GM12878 (cell line): Measurements from ENCODE around the gene TMEM9B. TPM values are rescaled to one million over a fixed set of nuclear protein-coding genes. Genes with fewer than 3 reads are reported as not detected.

ENCODE experiments used
- ATAC-seq: fragments of 200-7000 bp; cut with Tn5 transposase; 3 replicates; pipeline ENCODE4 v1.9.1; 2020; ENCODE audit warnings: mild to moderate bottlenecking, moderate library complexity
- BruUV-seq: library from RNA; stranded (reverse); fragments of 400-500 nt; replicated peaks from 2 replicates; lab custom pipeline; 2021; lab: Mats Ljungman, UMichigan
- CTCF ChIA-PET: fragments of 300-600 bp; sonication (Branson Sonifier 250); formaldehyde crosslinking; extraction: SDS; loops from one replicate; lab custom pipeline; 2021; ENCODE audit warnings: inconsistent platforms; lab: Yijun Ruan, JAX
- POLR2A ChIA-PET: fragments of 350-600 bp; formaldehyde crosslinking; extraction: SDS; loops from one replicate; lab custom pipeline; 2021; ENCODE audit warnings: inconsistent platforms; lab: Charles Lee
- RAD21 ChIA-PET: fragments of 300-600 bp; sonication (Branson Sonifier 250); formaldehyde crosslinking; loops from one replicate; lab custom pipeline; 2023; ENCODE audit warnings: antibody characterized with exemption; ENCODE audit not compliant: unreplicated experiment; lab: Charles Lee
- SMC1A ChIA-PET: fragments of 300-600 bp; sonication (Branson Sonifier 250); formaldehyde crosslinking; loops from one replicate; lab custom pipeline; 2023; ENCODE audit not compliant: unreplicated experiment, uncharacterized antibody; lab: Charles Lee
- DNase-seq: peaks from one replicate; pipeline ENCODE4 v3.0.0-alpha.2; 2011; ENCODE audit warnings: low read depth, low spot score
- FAIRE-seq: peaks from 3 replicates; lab custom pipeline; 2011; peaks lifted over from hg19 to GRCh38; lab: Jason Lieb, UNC
- H2AFZ ChIP-seq: 2 replicates; pipeline ENCODE4 v1.6.0; 2011; ENCODE audit warnings: low read depth, low read length, control low read depth; ENCODE audit not compliant: control insufficient read depth
- H3K27ac ChIP-seq: 2 replicates; pipeline ENCODE4 v1.5.1; 2011; ENCODE audit warnings: control low read depth; ENCODE audit not compliant: control insufficient read depth, insufficient read depth
- H3K27me3 ChIP-seq, 2 experiments: replicated peaks in 1 of 2; 2 replicates each; pipeline versions ENCODE4 v1.6.0 to v1.6.1; 2011; ENCODE audit warnings: low read length in 1 of 2; ENCODE audit not compliant: control insufficient read depth in 2 of 2, insufficient read depth in 2 of 2
- H3K36me3 ChIP-seq, 2 experiments: 2 replicates each; pipeline ENCODE4 v1.5.1; 2011; ENCODE audit warnings: low read length in 1 of 2; ENCODE audit not compliant: control insufficient read depth in 2 of 2, insufficient read depth in 2 of 2
- H3K4me1 ChIP-seq: 2 replicates; pipeline ENCODE4 v1.6.1; 2011; ENCODE audit warnings: mild to moderate bottlenecking, low read length, moderate library complexity, mixed read lengths; ENCODE audit not compliant: control insufficient read depth, insufficient read depth
- H3K4me2 ChIP-seq: 2 replicates; pipeline ENCODE4 v1.6.0; 2011; ENCODE audit warnings: control low read depth; ENCODE audit not compliant: control insufficient read depth, insufficient read depth
- H3K4me3 ChIP-seq: fragments of 200-600 bp; sonication (generic); 2 replicates; pipeline ENCODE4 v1.5.1; 2016
- H3K79me2 ChIP-seq: 2 replicates; pipeline ENCODE4 v1.6.0; 2011; ENCODE audit warnings: low read length; ENCODE audit not compliant: control insufficient read depth, insufficient read depth
- H3K9ac ChIP-seq: 2 replicates; pipeline ENCODE4 v1.8.0; 2011; ENCODE audit warnings: low read length, control low read depth, mixed read lengths; ENCODE audit not compliant: control insufficient read depth, insufficient read depth
- H3K9me3 ChIP-seq: replicated peaks from 3 replicates; pipeline ENCODE4 v1.5.1; 2011; ENCODE audit warnings: mild to moderate bottlenecking, low read length; ENCODE audit not compliant: control insufficient read depth, insufficient read depth
- H4K20me1 ChIP-seq: 2 replicates; pipeline ENCODE4 v1.6.0; 2011; ENCODE audit not compliant: control insufficient read depth, insufficient read depth
- CHD4 ChIP-seq: fragments of 200-600 bp; sonication (generic); IDR thresholded peaks from 2 replicates; pipeline ENCODE4 v1.6.1; 2016; ENCODE audit warnings: mild to moderate bottlenecking
- HDAC6 ChIP-seq: fragments of 200-600 bp; sonication (generic); IDR thresholded peaks from one replicate; pipeline ENCODE4 v1.8.0; 2017; ENCODE audit warnings: antibody characterized with exemption; ENCODE audit not compliant: unreplicated experiment
- MYB ChIP-seq: fragments of 150-350 bp; IDR thresholded peaks from 2 replicates; pipeline ENCODE4 v1.6.1; 2014; ENCODE audit warnings: mild to moderate bottlenecking, low read depth, low read length, borderline replicate concordance
- NFYB ChIP-seq: IDR thresholded peaks from 2 replicates; pipeline ENCODE4 v1.6.1; 2011; ENCODE audit warnings: low read depth, mild to moderate bottlenecking, low read length, improper control_type of control experiment, moderate library complexity; ENCODE audit not compliant: insufficient read depth
- SMC3 ChIP-seq: IDR thresholded peaks from 2 replicates; pipeline ENCODE4 v1.6.1; 2011; ENCODE audit warnings: low read length, improper control_type of control experiment, borderline replicate concordance
- ZSCAN29 ChIP-seq: fragments of 450-650 bp; IDR thresholded peaks from 2 replicates; pipeline ENCODE4 v1.6.1; 2017; ENCODE audit warnings: mild to moderate bottlenecking, moderate library complexity
- WGBS: methylation state at CpG from one replicate; pipeline ENCODE4 v1.1.6; 2016; ENCODE audit warnings: low lambda C conversion rate; ENCODE audit not compliant: insufficient replicate concordance, insufficient coverage; ENCODE audit errors: missing lambda C conversion rate; 5-methylcytosine and 5-hydroxymethylcytosine counted together
- in situ Hi-C: fragments of 300-500 bp; cut with MboI; formaldehyde crosslinking; loops from 9 replicates; pipeline ENCODE4 v1.14.3; 2018; ENCODE audit warnings: mixed read lengths
- intact Hi-C: fragments of 100-400 bp; cut with micrococcal nuclease; formaldehyde crosslinking; loops from one replicate; pipeline ENCODE4 v1.14.2; 2022; ENCODE audit not compliant: unreplicated experiment
- polyA plus RNA-seq, 11 experiments: library from polyadenylated mRNA; depleted of rRNA in 4 of 11; unstranded in 6 of 11; stranded (reverse) in 5 of 11; fragments of >200 nt; fragmentation: Nextera tagmentation in 4 of 11; fragmentation: Illumina TruSeq in 1 of 11; extraction: Ambion mirVana in 4 of 11; extraction: Trizol in 1 of 11; gene quantifications; 1 replicate in 1 of 11; 2 replicates in 10 of 11; pipeline versions ENCODE4 v1.2.1 to v1.2.3, GENCODE V29; 2011 to 2016; ENCODE audit warnings: inconsistent platforms in 2 of 11, missing spikeins in 2 of 11, low read depth in 1 of 11
- total RNA-seq, 4 experiments: library from RNA; depleted of rRNA in 3 of 4; stranded (reverse); fragments of >200 nt in 3 of 4; fragmentation: Illumina TruSeq in 1 of 4; extraction: Trizol in 1 of 4; gene quantifications; 2 replicates each; pipeline versions ENCODE4 v1.2.1 to v1.2.3, GENCODE V29; 2013 to 2021
- TF ChIP-seq, protein P1 (sequence below): IDR thresholded peaks from 2 replicates; pipeline ENCODE4 v1.6.1; 2011; ENCODE audit warnings: low read depth, low read length, improper control_type of control experiment, borderline replicate concordance
- TF ChIP-seq, protein P2 (sequence below): fragments of 450-650 bp; IDR thresholded peaks from 2 replicates; pipeline ENCODE4 v1.6.1; 2018; ENCODE audit warnings: borderline replicate concordance, mild to moderate bottlenecking; ENCODE audit not compliant: partially characterized antibody
- TF ChIP-seq, protein P3 (sequence below): fragments of 450-650 bp; IDR thresholded peaks from 2 replicates; pipeline ENCODE4 v1.6.1; 2017; ENCODE audit warnings: mild to moderate bottlenecking, moderate library complexity

The TMEM9B gene
- total and polyA plus RNA-seq, 10 of the 15 experiments (the other 5 are each of a cell fraction or from before 2014, with no cell fraction given): 11.5 to 54.0 (median 30.0) TPM

DNA sequence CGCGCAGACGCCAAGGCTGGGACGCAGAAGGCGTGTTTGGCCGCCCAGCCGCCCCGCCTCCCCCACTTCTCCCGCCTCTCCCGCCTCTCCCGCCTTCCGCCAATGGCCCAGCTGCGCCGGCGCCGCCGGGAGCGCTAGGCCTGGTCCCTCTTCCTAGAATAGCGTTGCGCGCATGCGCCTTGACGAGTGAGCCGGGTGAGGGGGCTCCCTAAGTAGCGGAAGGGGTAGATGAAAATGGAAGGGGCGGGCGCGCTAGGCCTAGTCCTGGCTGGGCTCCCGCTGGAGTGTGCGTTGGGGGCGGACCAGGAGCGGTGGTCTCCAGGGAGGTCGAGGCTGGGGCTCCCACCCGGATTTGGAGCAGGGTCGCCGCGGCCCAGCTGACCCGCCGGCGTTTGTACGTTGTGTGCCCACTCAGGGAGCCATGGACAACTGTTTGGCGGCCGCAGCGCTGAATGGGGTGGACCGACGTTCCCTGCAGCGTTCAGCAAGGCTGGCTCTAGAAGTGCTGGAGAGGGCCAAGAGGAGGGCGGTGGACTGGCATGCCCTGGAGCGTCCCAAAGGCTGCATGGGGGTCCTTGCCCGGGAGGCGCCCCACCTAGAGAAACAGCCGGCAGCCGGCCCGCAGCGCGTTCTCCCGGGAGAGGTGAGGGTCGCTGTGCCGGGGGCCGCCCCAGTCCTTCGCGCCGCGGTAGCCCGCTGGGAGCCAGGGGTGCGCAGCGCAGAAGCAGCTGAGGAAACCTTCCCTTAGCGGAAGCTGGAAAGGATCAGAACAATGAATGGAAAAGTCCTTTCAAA is 53.0 kb downstream of the TMEM9B start, which contains the start of gene AKIP1:
TSS of gene AKIP1 (plus strand) at position 161 of the 795 bp plus-strand sequence. CDS start at position 422, 261 bp downstream.
- DNase-seq (peak; percentile 65), ATAC-seq (peak; percentile 88), FAIRE-seq (no peak)
- Histone ChIP-seq H4K20me1 (no peaks in the 10 kb centered on the region), H3K9me3 (no peaks in the 10 kb centered on the region), H3K4me3 (peak within 1 kb of the TSS; percentile 95), H3K4me2 (peak within 1 kb of the TSS; percentile 88), H3K4me1 (peaks cover 11% of the 10 kb centered on the region), H3K27me3 (no peaks in the 10 kb centered on the region; a peak in 1 of 4 replicates), H2AFZ (peak within 1 kb of the TSS; percentile 92), H3K36me3 (peaks cover 0 to 3% of the 10 kb centered on the region in 2 experiments; a peak in 1 of 4 replicates), H3K27ac (peak within 1 kb of the TSS; percentile 65), H3K9ac (peak within 1 kb of the TSS; percentile 78), H3K79me2 (peaks cover 8% of the 10 kb centered on the region)
- CTCF ChIA-PET: interaction anchor here (0.6 to 6.9 kb wide), 8 partner anchors 47 to 731 kb away, joined by 3 to 196 read pairs (median 4); no protein-coding TSS in a partner anchor
- SMC1A ChIA-PET: interaction anchor here (1.0 to 2.1 kb wide), 5 partner anchors 31 to 226 kb away, joined by 4 to 13 read pairs (median 6); partner anchors contain the start of gene ASCL3
- BruUV-seq: no TSS peak
- intact Hi-C loops (loop anchor here (5.0 kb wide), 1 partner anchor 224 kb away; no protein-coding TSS in a partner anchor), in situ Hi-C loops (no loop called here)
- POLR2A ChIA-PET: interaction anchor here (0.5 to 2.0 kb wide), 8 partner anchors 11 to 229 kb away, joined by 3 to 10 read pairs (median 3); partner anchors contain the start of genes RPL27A, TMEM9B and TRIM66
- RAD21 ChIA-PET: interaction anchor here (0.6 to 5.8 kb wide), 8 partner anchors 23 to 229 kb away, joined by 3 to 97 read pairs (median 4); partner anchors contain the start of genes RPL27A, TMEM9B and TRIM66
- WGBS: 2% methylated on average over 49 of the region's 68 CpGs
- no peak for TF ChIP-seq ZSCAN29
- no peak for TF ChIP-seq CHD4
- TF ChIP-seq, protein P1, sequence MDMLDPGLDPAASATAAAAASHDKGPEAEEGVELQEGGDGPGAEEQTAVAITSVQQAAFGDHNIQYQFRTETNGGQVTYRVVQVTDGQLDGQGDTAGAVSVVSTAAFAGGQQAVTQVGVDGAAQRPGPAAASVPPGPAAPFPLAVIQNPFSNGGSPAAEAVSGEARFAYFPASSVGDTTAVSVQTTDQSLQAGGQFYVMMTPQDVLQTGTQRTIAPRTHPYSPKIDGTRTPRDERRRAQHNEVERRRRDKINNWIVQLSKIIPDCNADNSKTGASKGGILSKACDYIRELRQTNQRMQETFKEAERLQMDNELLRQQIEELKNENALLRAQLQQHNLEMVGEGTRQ: no peak
- TF ChIP-seq, protein P2, sequence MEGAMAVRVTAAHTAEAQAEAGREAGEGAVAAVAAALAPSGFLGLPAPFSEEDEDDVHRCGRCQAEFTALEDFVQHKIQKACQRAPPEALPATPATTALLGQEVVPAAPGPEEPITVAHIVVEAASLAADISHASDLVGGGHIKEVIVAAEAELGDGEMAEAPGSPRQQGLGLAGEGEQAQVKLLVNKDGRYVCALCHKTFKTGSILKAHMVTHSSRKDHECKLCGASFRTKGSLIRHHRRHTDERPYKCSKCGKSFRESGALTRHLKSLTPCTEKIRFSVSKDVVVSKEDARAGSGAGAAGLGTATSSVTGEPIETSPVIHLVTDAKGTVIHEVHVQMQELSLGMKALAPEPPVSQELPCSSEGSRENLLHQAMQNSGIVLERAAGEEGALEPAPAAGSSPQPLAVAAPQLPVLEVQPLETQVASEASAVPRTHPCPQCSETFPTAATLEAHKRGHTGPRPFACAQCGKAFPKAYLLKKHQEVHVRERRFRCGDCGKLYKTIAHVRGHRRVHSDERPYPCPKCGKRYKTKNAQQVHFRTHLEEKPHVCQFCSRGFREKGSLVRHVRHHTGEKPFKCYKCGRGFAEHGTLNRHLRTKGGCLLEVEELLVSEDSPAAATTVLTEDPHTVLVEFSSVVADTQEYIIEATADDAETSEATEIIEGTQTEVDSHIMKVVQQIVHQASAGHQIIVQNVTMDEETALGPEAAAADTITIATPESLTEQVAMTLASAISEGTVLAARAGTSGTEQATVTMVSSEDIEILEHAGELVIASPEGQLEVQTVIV: no peak
- no peak for TF ChIP-seq SMC3
- TF ChIP-seq HDAC6: peak; percentile 55
- TF ChIP-seq, protein P3, sequence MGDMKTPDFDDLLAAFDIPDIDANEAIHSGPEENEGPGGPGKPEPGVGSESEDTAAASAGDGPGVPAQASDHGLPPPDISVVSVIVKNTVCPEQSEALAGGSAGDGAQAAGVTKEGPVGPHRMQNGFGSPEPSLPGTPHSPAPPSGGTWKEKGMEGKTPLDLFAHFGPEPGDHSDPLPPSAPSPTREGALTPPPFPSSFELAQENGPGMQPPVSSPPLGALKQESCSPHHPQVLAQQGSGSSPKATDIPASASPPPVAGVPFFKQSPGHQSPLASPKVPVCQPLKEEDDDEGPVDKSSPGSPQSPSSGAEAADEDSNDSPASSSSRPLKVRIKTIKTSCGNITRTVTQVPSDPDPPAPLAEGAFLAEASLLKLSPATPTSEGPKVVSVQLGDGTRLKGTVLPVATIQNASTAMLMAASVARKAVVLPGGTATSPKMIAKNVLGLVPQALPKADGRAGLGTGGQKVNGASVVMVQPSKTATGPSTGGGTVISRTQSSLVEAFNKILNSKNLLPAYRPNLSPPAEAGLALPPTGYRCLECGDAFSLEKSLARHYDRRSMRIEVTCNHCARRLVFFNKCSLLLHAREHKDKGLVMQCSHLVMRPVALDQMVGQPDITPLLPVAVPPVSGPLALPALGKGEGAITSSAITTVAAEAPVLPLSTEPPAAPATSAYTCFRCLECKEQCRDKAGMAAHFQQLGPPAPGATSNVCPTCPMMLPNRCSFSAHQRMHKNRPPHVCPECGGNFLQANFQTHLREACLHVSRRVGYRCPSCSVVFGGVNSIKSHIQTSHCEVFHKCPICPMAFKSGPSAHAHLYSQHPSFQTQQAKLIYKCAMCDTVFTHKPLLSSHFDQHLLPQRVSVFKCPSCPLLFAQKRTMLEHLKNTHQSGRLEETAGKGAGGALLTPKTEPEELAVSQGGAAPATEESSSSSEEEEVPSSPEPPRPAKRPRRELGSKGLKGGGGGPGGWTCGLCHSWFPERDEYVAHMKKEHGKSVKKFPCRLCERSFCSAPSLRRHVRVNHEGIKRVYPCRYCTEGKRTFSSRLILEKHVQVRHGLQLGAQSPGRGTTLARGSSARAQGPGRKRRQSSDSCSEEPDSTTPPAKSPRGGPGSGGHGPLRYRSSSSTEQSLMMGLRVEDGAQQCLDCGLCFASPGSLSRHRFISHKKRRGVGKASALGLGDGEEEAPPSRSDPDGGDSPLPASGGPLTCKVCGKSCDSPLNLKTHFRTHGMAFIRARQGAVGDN: no peak
- no peak for TF ChIP-seq MYB
- peak; percentile 32; the same call in 1 of the 2 replicates for TF ChIP-seq NFYB
